Activated CD4-positive, alpha-beta T cell treated with anti-CD3 and anti-CD28 coated beads, Interleukin-2, amount 50 U/mL, for 4 hours (primary cell): ENCODE measurements around the gene EFHC1.
"Not testable (repeated sequence)": the region's sequence is repeated elsewhere in the genome, so short reads cannot be mapped to it uniquely, and the experiment has no call there.

Source experiments
- DNase-seq, 2 experiments: peaks; one replicate each; pipeline ENCODE4 v3.0.0-alpha.2; 2020

The EFHC1 gene

DNA sequence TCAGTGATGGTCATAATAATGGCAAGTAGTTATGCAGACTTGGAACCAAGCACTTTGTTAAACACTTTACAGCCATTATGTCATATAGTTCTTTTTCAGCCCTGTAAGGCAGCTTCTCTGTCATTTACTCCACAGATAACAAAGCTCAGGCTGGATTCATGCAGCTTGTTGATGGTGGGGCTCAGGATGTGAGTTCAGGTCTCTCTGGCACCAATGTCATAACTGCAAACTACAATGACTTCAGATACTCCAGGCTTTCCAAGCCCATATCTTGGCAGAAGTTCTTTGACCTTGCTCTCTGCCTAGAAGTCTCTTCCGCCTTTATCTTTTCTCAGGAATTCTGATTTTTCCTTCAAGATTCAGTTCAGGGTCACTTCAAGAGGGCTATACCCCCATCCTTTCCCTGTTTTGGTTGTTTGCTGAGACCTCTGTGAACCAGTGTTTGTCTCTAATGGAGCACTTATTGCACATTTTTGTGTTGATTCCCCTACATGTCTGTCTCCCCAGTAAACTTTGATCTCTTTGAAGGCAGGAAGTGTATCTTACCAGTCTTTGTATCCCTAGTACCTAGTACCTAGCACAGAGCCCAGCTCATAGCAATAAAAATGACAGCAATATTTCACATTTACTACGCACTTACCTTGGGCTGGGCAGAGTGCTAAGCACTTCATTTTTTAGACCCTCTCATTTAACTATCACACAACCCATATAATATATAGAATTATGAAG is 19.7 kb upstream of the EFHC1 start:
- DNase-seq = no peak

DNA sequence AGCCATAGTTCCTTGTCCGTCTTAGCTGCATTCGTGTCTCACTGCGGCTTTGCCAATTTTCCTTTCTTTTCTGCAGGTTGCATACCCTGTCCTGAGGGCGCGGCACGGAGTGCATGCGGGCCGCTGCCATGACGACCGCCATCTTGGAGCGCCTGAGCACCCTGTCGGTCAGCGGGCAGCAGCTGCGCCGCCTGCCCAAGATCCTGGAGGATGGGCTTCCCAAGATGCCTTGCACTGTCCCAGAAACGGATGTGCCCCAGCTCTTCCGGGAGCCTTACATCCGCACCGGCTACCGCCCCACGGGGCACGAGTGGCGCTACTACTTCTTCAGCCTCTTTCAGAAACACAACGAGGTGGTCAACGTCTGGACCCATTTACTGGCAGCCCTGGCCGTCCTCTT is 17.1 kb upstream of the EFHC1 start:
- DNase-seq = no peak

- no peak for DNase-seq
These were observed 16.5 kb upstream of the EFHC1 start for GRCh38 chr6:52403627-52404026.

DNA sequence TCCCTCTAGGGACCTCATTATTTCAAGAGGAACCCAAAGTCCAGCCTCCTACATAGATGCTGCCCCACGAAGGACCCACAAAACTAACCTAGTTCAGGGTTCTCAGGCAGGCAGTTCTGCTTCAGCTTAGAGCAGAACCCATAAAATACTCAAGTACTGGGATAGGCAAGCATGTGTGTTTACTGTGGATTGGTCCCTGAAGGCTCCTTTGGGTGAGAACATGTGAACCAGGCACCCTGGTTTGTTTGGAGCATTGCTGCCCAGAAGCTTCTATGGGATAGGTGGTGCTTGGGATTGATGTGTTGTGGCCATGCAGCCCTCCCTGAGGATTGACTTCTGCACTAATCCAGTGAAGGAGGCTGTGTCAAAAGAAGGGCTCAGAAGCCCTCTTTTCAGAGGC is 14.9 kb upstream of the EFHC1 start:
- DNase-seq = no peak

- DNase-seq = no peak
These were observed 12.7 kb upstream of the EFHC1 start for GRCh38 chr6:52407467-52407866.

- no peak for DNase-seq
These were observed 10.6 kb upstream of the EFHC1 start for GRCh38 chr6:52409499-52409898.

DNA sequence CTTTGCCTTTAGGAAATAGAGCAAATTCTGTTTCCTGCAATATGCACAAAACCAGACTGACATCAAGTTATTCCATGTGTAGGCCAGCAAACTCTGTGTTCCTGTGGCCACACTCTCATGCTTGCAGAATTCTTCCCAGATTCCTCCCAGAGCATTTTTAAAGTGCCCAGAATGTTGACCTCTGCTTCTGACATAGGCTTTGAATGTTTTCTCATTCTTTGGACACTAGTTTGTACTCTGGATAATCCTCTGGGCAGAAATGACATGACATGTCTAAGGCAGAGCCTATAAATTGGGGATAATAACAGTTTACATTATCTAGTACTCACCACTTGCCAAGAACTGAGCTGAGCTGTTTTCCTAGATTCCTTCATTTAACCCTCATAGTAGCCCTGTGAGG is 9.2 kb upstream of the EFHC1 start:
- DNase-seq = no peak

- no peak for DNase-seq
These were observed 8.2 kb upstream of the EFHC1 start for GRCh38 chr6:52411911-52412310.

DNA sequence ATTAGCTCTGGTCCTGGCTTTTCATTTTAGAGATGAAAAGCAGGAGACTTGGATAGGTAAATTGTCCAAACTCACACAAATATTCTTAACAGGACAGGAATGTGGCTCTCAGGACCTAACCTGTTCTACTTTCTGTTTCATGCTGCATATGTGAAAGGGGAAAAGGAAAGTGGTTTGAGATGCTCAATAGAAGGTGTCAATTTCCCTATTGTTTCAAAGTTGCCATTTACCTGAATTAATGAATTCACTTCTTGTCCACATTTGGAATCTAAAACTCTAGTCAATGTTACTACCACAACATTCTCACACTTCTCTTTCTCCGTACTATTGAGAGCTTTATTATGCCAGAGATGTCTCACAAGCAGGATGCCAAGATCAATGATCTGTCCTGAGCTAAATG is 4.8 kb upstream of the EFHC1 start:
- DNase-seq = no peak

GRCh38 chr6:52415917-52416628 is 4.1 kb upstream of the EFHC1 start:
- no peak for DNase-seq

GRCh38 chr6:52416629-52417151 is 3.5 kb upstream of the EFHC1 start:
- peak in 1 of 2 experiments; percentile 8 for DNase-seq

DNA sequence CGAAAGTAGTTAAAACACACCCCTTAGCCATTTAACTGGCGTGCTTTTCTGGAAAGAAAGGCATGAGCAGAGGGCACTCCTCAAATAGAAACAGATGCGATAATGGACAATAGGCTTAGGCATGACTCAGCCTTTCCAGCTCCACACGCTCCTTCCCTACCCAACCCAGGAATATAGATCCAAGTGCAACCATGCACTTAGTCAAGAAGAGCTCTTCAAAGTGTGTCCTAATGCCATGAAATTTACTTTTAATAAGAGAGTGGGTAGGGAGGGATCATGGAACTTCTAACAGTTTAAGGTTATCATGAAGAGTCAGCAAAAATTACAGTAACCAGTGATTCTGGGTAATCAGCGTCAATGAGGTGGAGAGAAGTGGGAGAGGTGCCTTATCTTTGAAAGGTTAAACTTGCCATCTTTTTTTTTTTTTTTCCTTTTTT is 2.4 kb upstream of the EFHC1 start:
- DNase-seq = no peak

DNA sequence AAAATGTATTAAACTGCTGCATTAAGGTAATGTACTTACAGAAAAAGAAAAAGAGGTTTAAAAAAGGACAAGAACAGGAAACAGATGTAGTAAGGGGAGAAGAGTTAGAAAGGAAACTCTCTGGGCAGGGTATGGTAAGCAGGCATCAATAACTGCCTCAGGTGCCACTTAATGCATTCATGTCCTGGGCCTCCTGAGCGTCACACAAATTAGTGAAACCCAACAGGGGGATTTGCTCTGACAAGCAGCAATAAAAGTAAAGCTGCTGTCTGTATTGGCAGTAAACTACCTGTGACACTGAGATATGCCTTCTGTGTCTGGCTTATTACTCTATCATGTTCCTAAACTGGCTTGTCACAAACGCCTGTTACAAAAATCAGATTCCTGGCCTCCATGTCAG is 1.5 kb upstream of the EFHC1 start:
- DNase-seq = no peak

- DNase-seq = no peak
These were observed 671 bp downstream of the EFHC1 start for GRCh38 chr6:52420668-52421358.

- no peak for DNase-seq
These were observed 2.0 kb downstream of the EFHC1 start for GRCh38 chr6:52422156-52422555.

- DNase-seq = no peak
These were observed 3.3 kb downstream of the EFHC1 start for GRCh38 chr6:52423448-52423847.

GRCh38 chr6:52423971-52424381 is 3.8 kb downstream of the EFHC1 start:
- no peak for DNase-seq

DNA sequence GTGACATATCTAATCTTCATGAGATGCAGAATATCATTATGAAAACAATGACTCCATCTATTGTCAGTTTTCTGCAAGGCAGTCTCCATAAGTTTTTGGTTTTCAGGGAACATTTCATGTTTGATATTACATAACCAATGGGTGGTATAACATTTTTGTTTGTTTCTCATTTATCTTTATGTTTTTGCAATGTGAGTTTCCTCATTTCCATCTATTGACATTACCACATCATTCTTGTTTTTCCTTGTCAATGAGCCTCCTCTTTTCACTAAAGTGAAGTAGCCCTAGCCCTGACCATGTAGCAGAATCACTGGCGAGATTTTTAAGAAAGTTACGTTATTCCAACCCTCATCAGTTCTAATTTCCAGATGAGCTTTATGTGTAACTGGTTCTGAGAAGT is 4.4 kb downstream of the EFHC1 start:
- no peak for DNase-seq

DNA sequence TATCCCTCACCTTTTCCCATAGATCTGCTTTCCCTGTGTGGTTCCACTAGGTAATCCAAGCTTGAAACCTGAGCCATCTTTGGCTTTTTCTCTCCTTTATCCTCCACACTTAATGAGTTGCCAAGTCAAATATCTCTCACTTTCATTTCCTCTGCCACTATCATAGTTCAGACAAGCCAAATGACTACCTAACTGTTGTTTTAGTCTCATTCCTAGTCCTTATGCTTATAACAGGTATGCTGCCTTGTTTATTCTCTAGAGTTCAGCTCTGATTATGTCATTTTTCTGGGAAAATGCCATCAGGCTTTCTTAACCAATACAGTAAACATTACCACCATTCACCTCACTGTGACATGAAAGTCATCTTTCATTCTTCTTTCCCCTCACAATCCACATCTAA is 6.5 kb downstream of the EFHC1 start:
- no peak for DNase-seq

GRCh38 chr6:52433294-52433693 is 13.2 kb downstream of the EFHC1 start:
- not testable (repeated sequence) for DNase-seq

DNA sequence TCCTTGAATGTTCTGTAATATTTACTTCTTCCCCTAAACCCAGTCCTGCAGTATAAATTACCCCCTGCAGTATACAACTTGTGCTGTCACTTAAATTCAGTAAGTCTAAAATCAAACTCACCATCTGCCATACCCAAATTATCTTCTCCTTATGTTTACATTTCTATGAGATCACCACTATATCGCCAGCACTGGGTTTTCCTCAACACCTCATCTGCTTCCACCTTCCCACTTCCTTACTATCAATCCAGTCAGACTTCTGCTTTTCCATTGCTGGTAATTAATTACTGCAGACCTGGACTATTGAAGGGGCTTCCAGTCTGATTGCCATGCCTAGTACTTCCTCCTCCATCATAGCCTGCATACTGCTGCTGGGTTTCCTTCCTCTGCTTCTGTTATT is 15.2 kb downstream of the EFHC1 start:
- DNase-seq = no peak

GRCh38 chr6:52438926-52439325 is 18.8 kb downstream of the EFHC1 start:
- DNase-seq = no peak

GRCh38 chr6:52454556-52454955 is 34.4 kb downstream of the EFHC1 start:
- DNase-seq = no peak

GRCh38 chr6:52457096-52457495 is 37.0 kb downstream of the EFHC1 start:
- no peak for DNase-seq
